Endothelial cell of umbilical vein (primary cell): ENCODE data around the gene FATE1.

Source experiments
- CTCF ChIP-seq, 2 donors: IDR thresholded peaks; 1 replicate in 1 of 2; 2 replicates in 1 of 2; pipeline ENCODE4 v1.5.1; 2011; ENCODE audit warnings: low read length in 2 of 2, mild to moderate bottlenecking in 2 of 2, moderate library complexity in 2 of 2, control low read depth in 1 of 2, inconsistent platforms in 1 of 2, low read depth in 1 of 2; ENCODE audit not compliant: insufficient read depth in 1 of 2; ENCODE audit errors: extremely low read depth in 1 of 2
- POLR2A ChIP-seq: IDR thresholded peaks from 2 replicates; pipeline ENCODE4 v1.6.1; 2012; ENCODE audit warnings: low read depth, mild to moderate bottlenecking, control low read depth, low read length

GRCh38 chrX:151704041-151704663 is 11.7 kb upstream of the FATE1 start:
- TF ChIP-seq POLR2A, result no peak
- no peak for TF ChIP-seq CTCF (IDR thresholded peaks at IDR 0.05; ENCODE audit: extremely low read depth in 1 of 2, insufficient read depth in 1 of 2, low read depth in 1 of 2, low read length in 2 of 2)
